Neuronal stem cell (in vitro differentiated cells): ENCODE measurements around the gene MGAT4C.
A peak's percentile ranks its signal among the peaks of the same experiment; 100 is the strongest.

ENCODE experiments used
- DNase-seq: peaks from one replicate; pipeline ENCODE4 v3.0.0-alpha.2; 2013; ENCODE audit warnings: low spot score
- H2AFZ ChIP-seq: one replicate; pipeline ENCODE4 v1.6.1; 2013; ENCODE audit warnings: mild to moderate bottlenecking, low read length, inconsistent platforms
- H2AK5ac ChIP-seq: 2 replicates; pipeline ENCODE4 v1.6.1; 2013; ENCODE audit warnings: low read depth, mild to moderate bottlenecking, inconsistent platforms, low read length, moderate library complexity, mixed read lengths
- H2BK120ac ChIP-seq: 2 replicates; pipeline ENCODE4 v1.6.1; 2013; ENCODE audit warnings: low read depth, mild to moderate bottlenecking, inconsistent platforms, low read length, moderate library complexity, mixed read lengths
- H2BK12ac ChIP-seq: one replicate; pipeline ENCODE4 v1.6.1; 2013; ENCODE audit warnings: low read length, inconsistent platforms
- H2BK15ac ChIP-seq: 2 replicates; pipeline ENCODE4 v1.6.1; 2013; ENCODE audit warnings: mild to moderate bottlenecking, low read length, inconsistent platforms, mixed read lengths
- H2BK5ac ChIP-seq: one replicate; pipeline ENCODE4 v1.6.1; 2013; ENCODE audit warnings: inconsistent platforms, mild to moderate bottlenecking, low read length, moderate library complexity
- H3K14ac ChIP-seq: one replicate; pipeline ENCODE4 v1.6.1; 2013; ENCODE audit warnings: low read length, inconsistent platforms
- H3K18ac ChIP-seq: 2 replicates; pipeline ENCODE4 v1.6.1; 2013; ENCODE audit warnings: low read length, inconsistent platforms
- H3K23ac ChIP-seq: 2 replicates; pipeline ENCODE4 v1.6.1; 2013; ENCODE audit warnings: low read depth, mild to moderate bottlenecking, mixed read lengths, low read length, inconsistent platforms; ENCODE audit not compliant: poor library complexity
- H3K27ac ChIP-seq: replicated peaks from 3 replicates; pipeline ENCODE4 v1.5.1; 2013; ENCODE audit warnings: low read length, inconsistent platforms
- H3K27me3 ChIP-seq, 3 experiments: 2 replicates each; pipeline ENCODE4 v1.6.1; 2013; ENCODE audit warnings: low read length in 3 of 3, mild to moderate bottlenecking in 2 of 3, inconsistent platforms in 1 of 3, low read depth in 1 of 3, mixed read lengths in 1 of 3, moderate library complexity in 1 of 3; ENCODE audit not compliant: control insufficient read depth in 3 of 3, insufficient read depth in 3 of 3
- H3K36me3 ChIP-seq, 2 donors: replicated peaks in 1 of 2; 2 replicates each; pipeline ENCODE4 v1.6.1; 2013; ENCODE audit warnings: low read length in 2 of 2; ENCODE audit not compliant: control insufficient read depth in 2 of 2, insufficient read depth in 2 of 2
- H3K4ac ChIP-seq: 2 replicates; pipeline ENCODE4 v1.6.1; 2013; ENCODE audit warnings: inconsistent platforms, mild to moderate bottlenecking, low read length, moderate library complexity
- H3K4me1 ChIP-seq, 2 donors: 1 replicate in 1 of 2; 2 replicates in 1 of 2; pipeline ENCODE4 v1.6.1; 2013; ENCODE audit warnings: low read length in 2 of 2, low read depth in 1 of 2; ENCODE audit not compliant: control insufficient read depth in 2 of 2, insufficient read depth in 1 of 2
- H3K4me2 ChIP-seq: one replicate; pipeline ENCODE4 v1.6.1; 2013; ENCODE audit warnings: mild to moderate bottlenecking, low read length, inconsistent platforms; ENCODE audit not compliant: insufficient read depth, poor library complexity, severe bottlenecking
- H3K4me3 ChIP-seq, 2 donors: 2 replicates each; pipeline ENCODE4 v1.5.1; 2013; ENCODE audit warnings: low read length in 2 of 2, mild to moderate bottlenecking in 2 of 2, inconsistent platforms in 1 of 2, moderate library complexity in 1 of 2
- H3K79me1 ChIP-seq: one replicate; pipeline ENCODE4 v1.6.1; 2013; ENCODE audit warnings: low read depth, mild to moderate bottlenecking, inconsistent platforms, low read length, moderate library complexity
- H3K9ac ChIP-seq: one replicate; pipeline ENCODE4 v1.6.1; 2013; ENCODE audit warnings: mild to moderate bottlenecking, low read depth, low read length, inconsistent platforms; ENCODE audit not compliant: poor library complexity
- H3K9me3 ChIP-seq, 2 donors: replicated peaks in 1 of 2; 2 replicates each; pipeline versions ENCODE3 to v1.6.1; 2013; ENCODE audit warnings: low read length in 2 of 2, mild to moderate bottlenecking in 2 of 2, inconsistent platforms in 1 of 2, low read depth in 1 of 2, mixed read lengths in 1 of 2, moderate library complexity in 1 of 2; ENCODE audit not compliant: control insufficient read depth in 2 of 2, insufficient read depth in 1 of 2
- H4K8ac ChIP-seq: one replicate; pipeline ENCODE4 v1.6.1; 2013; ENCODE audit warnings: low read depth, mild to moderate bottlenecking, inconsistent platforms, low read length, moderate library complexity
- H4K91ac ChIP-seq: one replicate; pipeline ENCODE4 v1.6.1; 2013; ENCODE audit warnings: low read length, low read depth, mild to moderate bottlenecking, inconsistent platforms; ENCODE audit not compliant: poor library complexity
- WGBS, 2 donors: extraction: QIAGEN DNeasy Blood & Tissue Kit; methylation state at CpG; one replicate each; pipeline ENCODE4 v1.1.7; 2013; ENCODE audit warnings: missing lambda C conversion rate in 2 of 2, mixed read lengths in 1 of 2; ENCODE audit not compliant: insufficient read length in 2 of 2, insufficient replicate concordance in 1 of 2; ENCODE audit errors: extremely low coverage in 2 of 2; 5-methylcytosine and 5-hydroxymethylcytosine counted together

MGAT4C gene

GRCh38 chr12:85998074-85998473, 258.1 kb downstream of the MGAT4C start:
- Histone ChIP-seq H3K23ac (no peak overlapping the region), H4K8ac (no peak overlapping the region), H3K14ac (no peak overlapping the region), H2BK12ac (no peak overlapping the region), H3K27ac (no peak overlapping the region), H3K36me3 (no peaks in the 10 kb centered on the region), H3K18ac (no peak overlapping the region), H3K4me1 (no peaks in the 10 kb centered on the region), H2BK5ac (no peak overlapping the region), H2AFZ (no peak overlapping the region), H3K4me2 (no peak overlapping the region), H3K79me1 (no peaks in the 10 kb centered on the region), H2BK15ac (no peak overlapping the region), H3K9me3 (peaks cover 2 to 6% of the 10 kb centered on the region in 2 donors), H3K4ac (no peak overlapping the region), H3K4me3 (no peak overlapping the region), H2BK120ac (no peak overlapping the region), H3K27me3 (no peaks in the 10 kb centered on the region), H4K91ac (no peak overlapping the region), H2AK5ac (no peak overlapping the region), H3K9ac (no peak overlapping the region)
- DNase-seq, result no peak
- WGBS, 2 donors, result no CpG with 5 or more reads among the region's 2 CpGs

- H2BK5ac ChIP-seq, result no peak overlapping the region
- H3K23ac ChIP-seq, result no peak overlapping the region
- no peak overlapping the region for H3K14ac ChIP-seq
- no peak overlapping the region for H2BK15ac ChIP-seq
- no peaks in the 10 kb centered on the region for H3K4me1 ChIP-seq
- no peak overlapping the region for H3K9ac ChIP-seq
- no peaks in the 10 kb centered on the region for H3K36me3 ChIP-seq
- no peak overlapping the region for H4K8ac ChIP-seq
- H3K4ac ChIP-seq, result no peak overlapping the region
- H3K79me1 ChIP-seq, result no peaks in the 10 kb centered on the region
- H3K4me3 ChIP-seq, result no peak overlapping the region
- no peak overlapping the region for H2AFZ ChIP-seq
- no peak overlapping the region for H3K4me2 ChIP-seq
- no peak overlapping the region for H3K18ac ChIP-seq
- no peak overlapping the region for H2BK120ac ChIP-seq
- H2AK5ac ChIP-seq, result no peak overlapping the region
- H4K91ac ChIP-seq, result no peak overlapping the region
- DNase-seq, result no peak
- H3K27ac ChIP-seq, result no peak overlapping the region
- no CpG with 5 or more reads among the region's 3 CpGs for WGBS, 2 donors
- peaks cover 2 to 6% of the 10 kb centered on the region in 2 donors for H3K9me3 ChIP-seq
- H3K27me3 ChIP-seq, result no peaks in the 10 kb centered on the region
- H2BK12ac ChIP-seq, result no peak overlapping the region
These were observed 259.9 kb downstream of the MGAT4C start for GRCh38 chr12:85996280-85996679.

DNA sequence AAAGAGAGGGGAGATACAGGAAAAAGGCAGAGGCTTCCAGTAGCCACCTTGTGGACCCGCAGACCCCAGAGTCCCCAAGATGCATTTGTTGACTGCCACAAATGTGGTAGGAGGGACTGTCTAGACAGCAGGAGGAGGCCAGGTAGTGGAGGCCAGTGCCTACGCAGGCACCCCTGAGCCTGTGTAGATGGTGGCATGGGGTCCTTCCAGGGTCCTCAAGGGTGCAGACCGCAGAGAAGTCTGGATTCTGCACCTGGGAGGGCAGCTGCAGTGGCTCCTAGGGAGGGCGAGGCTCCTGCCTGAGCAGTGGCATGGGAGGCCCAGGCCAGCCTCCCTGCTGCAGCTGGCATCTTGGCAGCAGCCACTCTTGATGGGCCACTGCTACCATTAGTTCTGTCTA, 262.4 kb downstream of the MGAT4C start:
- Histone ChIP-seq H2AFZ (no peak overlapping the region), H3K4me3 (no peak overlapping the region), H3K18ac (no peak overlapping the region), H4K8ac (no peak overlapping the region), H3K9ac (no peak overlapping the region), H3K23ac (no peak overlapping the region), H2BK15ac (no peak overlapping the region), H3K36me3 (no peaks in the 10 kb centered on the region), H3K27me3 (no peaks in the 10 kb centered on the region), H2BK12ac (no peak overlapping the region), H3K14ac (peak overlapping the region; percentile 31), H3K79me1 (no peaks in the 10 kb centered on the region), H2AK5ac (no peak overlapping the region), H2BK5ac (no peak overlapping the region), H2BK120ac (no peak overlapping the region), H4K91ac (no peak overlapping the region), H3K27ac (no peak overlapping the region), H3K4me2 (no peak overlapping the region), H3K4ac (no peak overlapping the region), H3K9me3 (peaks cover 5 to 6% of the 10 kb centered on the region in 2 donors), H3K4me1 (no peaks in the 10 kb centered on the region)
- no peak for DNase-seq
- no CpG with 5 or more reads among the region's 4 CpGs for WGBS, 2 donors

GRCh38 chr12:85985996-85986395, 270.2 kb downstream of the MGAT4C start:
- no peak overlapping the region for H4K8ac ChIP-seq
- no peaks in the 10 kb centered on the region for H3K36me3 ChIP-seq
- no peak overlapping the region for H2BK5ac ChIP-seq
- H2AFZ ChIP-seq, result no peak overlapping the region
- no peak overlapping the region for H3K23ac ChIP-seq
- no peaks in the 10 kb centered on the region for H3K79me1 ChIP-seq
- H3K9ac ChIP-seq, result no peak overlapping the region
- no peak overlapping the region for H2BK120ac ChIP-seq
- no peak overlapping the region for H3K4me3 ChIP-seq
- no peak overlapping the region for H3K4ac ChIP-seq
- no peak overlapping the region for H2BK15ac ChIP-seq
- no peak overlapping the region for H3K14ac ChIP-seq
- H3K9me3 ChIP-seq, result peaks cover 0 to 2% of the 10 kb centered on the region in 2 donors
- no peak for DNase-seq
- H2AK5ac ChIP-seq, result no peak overlapping the region
- no peak overlapping the region for H2BK12ac ChIP-seq
- H4K91ac ChIP-seq, result no peak overlapping the region
- no peak overlapping the region for H3K4me2 ChIP-seq
- H3K27me3 ChIP-seq, result no peaks in the 10 kb centered on the region
- no peaks in the 10 kb centered on the region for H3K4me1 ChIP-seq
- no peak overlapping the region for H3K18ac ChIP-seq
- no peak overlapping the region for H3K27ac ChIP-seq
